HepG2 (cell line): ENCODE measurements around the gene CNOT1. TPM values are rescaled to one million over a fixed set of nuclear protein-coding genes. Genes with fewer than 3 reads are reported as not detected.

Experiments
- CEBPG ChIP-seq: IDR thresholded peaks from 2 replicates; pipeline ENCODE4 v1.6.1; 2016
- KLF15 ChIP-seq: sonication (generic); formaldehyde crosslinking; IDR thresholded peaks from 2 replicates; pipeline ENCODE4 v1.8.1; 2023; ENCODE audit warnings: borderline replicate concordance, mild to moderate bottlenecking, inconsistent platforms, missing genetic modification reagents, mixed read lengths
- MLLT10 ChIP-seq: sonication (generic); formaldehyde crosslinking; IDR thresholded peaks from 2 replicates; pipeline ENCODE4 v1.4.0; 2020; ENCODE audit warnings: missing genetic modification reagents
- MTA1 ChIP-seq: sonication (generic); formaldehyde crosslinking; IDR thresholded peaks from 2 replicates; pipeline ENCODE4 v1.4.0; 2020; ENCODE audit warnings: missing genetic modification reagents, mild to moderate bottlenecking, borderline replicate concordance
- NFATC3 ChIP-seq: sonication (generic); formaldehyde crosslinking; IDR thresholded peaks from 2 replicates; pipeline ENCODE4 v1.5.1; 2020; ENCODE audit warnings: mild to moderate bottlenecking, missing genetic modification reagents
- NR1H2 ChIP-seq: sonication (generic); formaldehyde crosslinking; IDR thresholded peaks from 2 replicates; pipeline ENCODE4 v1.8.1; 2022; ENCODE audit warnings: low read depth, missing genetic modification reagents, borderline replicate concordance
- SAP130 ChIP-seq: IDR thresholded peaks from 2 replicates; pipeline ENCODE4 v1.6.1; 2016; ENCODE audit warnings: low read depth
- SNAPC2 ChIP-seq: sonication (generic); formaldehyde crosslinking; IDR thresholded peaks from 2 replicates; pipeline ENCODE4 v1.8.1; 2022; ENCODE audit warnings: mild to moderate bottlenecking, missing genetic modification reagents
- ZIK1 ChIP-seq: sonication (generic); formaldehyde crosslinking; IDR thresholded peaks from 2 replicates; pipeline ENCODE4 v1.5.0; 2020; ENCODE audit warnings: mild to moderate bottlenecking, low read depth, missing genetic modification reagents, borderline replicate concordance
- ZNF121 ChIP-seq: sonication (generic); formaldehyde crosslinking; IDR thresholded peaks from 2 replicates; pipeline ENCODE4 v1.5.0; 2020; ENCODE audit warnings: mild to moderate bottlenecking, missing genetic modification reagents
- ZNF138 ChIP-seq: sonication (generic); formaldehyde crosslinking; IDR thresholded peaks from 2 replicates; pipeline ENCODE4 v1.5.0; 2020; ENCODE audit warnings: mild to moderate bottlenecking, low read depth, missing genetic modification reagents
- ZNF331 ChIP-seq: sonication (generic); formaldehyde crosslinking; IDR thresholded peaks from 2 replicates; pipeline ENCODE4 v1.4.0; 2020; ENCODE audit warnings: missing genetic modification reagents
- ZNF343 ChIP-seq: sonication (generic); formaldehyde crosslinking; IDR thresholded peaks from 2 replicates; pipeline ENCODE4 v1.4.0; 2020; ENCODE audit warnings: mild to moderate bottlenecking, missing genetic modification reagents
- ZNF44 ChIP-seq: sonication (generic); formaldehyde crosslinking; IDR thresholded peaks from 2 replicates; pipeline ENCODE4 v1.5.1; 2020; ENCODE audit warnings: mild to moderate bottlenecking, missing genetic modification reagents
- ZNF530 ChIP-seq: sonication (generic); formaldehyde crosslinking; IDR thresholded peaks from 2 replicates; pipeline ENCODE4 v1.5.0; 2020; ENCODE audit warnings: low read depth, mild to moderate bottlenecking, missing genetic modification reagents
- ZNF556 ChIP-seq: sonication (generic); formaldehyde crosslinking; IDR thresholded peaks from 2 replicates; pipeline ENCODE4 v1.4.0; 2020; ENCODE audit warnings: mild to moderate bottlenecking, missing genetic modification reagents, borderline replicate concordance
- ZNF670 ChIP-seq: sonication (generic); formaldehyde crosslinking; IDR thresholded peaks from 2 replicates; pipeline ENCODE4 v1.8.0; 2022; ENCODE audit warnings: mild to moderate bottlenecking, missing genetic modification reagents, borderline replicate concordance
- ZNF746 ChIP-seq: sonication (generic); formaldehyde crosslinking; IDR thresholded peaks from 2 replicates; pipeline ENCODE4 v1.8.0; 2022; ENCODE audit warnings: mild to moderate bottlenecking, missing genetic modification reagents
- ZNF782 ChIP-seq: sonication (generic); formaldehyde crosslinking; IDR thresholded peaks from 2 replicates; pipeline ENCODE4 v1.4.0; 2020; ENCODE audit warnings: missing genetic modification reagents, mild to moderate bottlenecking, borderline replicate concordance
- polyA plus RNA-seq, 8 experiments: library from polyadenylated mRNA; depleted of rRNA in 3 of 8; stranded (reverse) in 7 of 8; unstranded in 1 of 8; fragments of >200 nt; fragmentation: Illumina TruSeq in 4 of 8; extraction: Trizol in 4 of 8; gene quantifications; 2 replicates each; pipeline versions ENCODE4 v1.2.1 to v1.2.3, GENCODE V29; 2011 to 2016; ENCODE audit warnings: low read depth in 4 of 8, missing spikeins in 1 of 8, mixed read lengths in 1 of 8; ENCODE audit not compliant: insufficient read depth in 1 of 8
- total RNA-seq, 5 experiments: library from RNA; depleted of rRNA; stranded (reverse); fragments of >200 nt; fragmentation: Illumina TruSeq; extraction: Trizol; gene quantifications; 2 replicates each; pipeline ENCODE4 v1.2.3, GENCODE V29; 2016; ENCODE audit warnings: low read depth in 1 of 5
- TF ChIP-seq, protein P1 (sequence below): sonication (generic); formaldehyde crosslinking; IDR thresholded peaks from 2 replicates; pipeline ENCODE4 v1.9.0; 2021; ENCODE audit warnings: missing genetic modification reagents, borderline replicate concordance
- TF ChIP-seq, protein P2 (sequence below): sonication (generic); formaldehyde crosslinking; IDR thresholded peaks from 2 replicates; pipeline ENCODE4; 2020; ENCODE audit warnings: missing genetic modification reagents, mild to moderate bottlenecking, borderline replicate concordance

CNOT1 gene
- total and polyA plus RNA-seq, 2 of the 13 experiments (the other 11 are each of a cell fraction or from before 2014, with no cell fraction given) = 188 to 232 TPM

DNA sequence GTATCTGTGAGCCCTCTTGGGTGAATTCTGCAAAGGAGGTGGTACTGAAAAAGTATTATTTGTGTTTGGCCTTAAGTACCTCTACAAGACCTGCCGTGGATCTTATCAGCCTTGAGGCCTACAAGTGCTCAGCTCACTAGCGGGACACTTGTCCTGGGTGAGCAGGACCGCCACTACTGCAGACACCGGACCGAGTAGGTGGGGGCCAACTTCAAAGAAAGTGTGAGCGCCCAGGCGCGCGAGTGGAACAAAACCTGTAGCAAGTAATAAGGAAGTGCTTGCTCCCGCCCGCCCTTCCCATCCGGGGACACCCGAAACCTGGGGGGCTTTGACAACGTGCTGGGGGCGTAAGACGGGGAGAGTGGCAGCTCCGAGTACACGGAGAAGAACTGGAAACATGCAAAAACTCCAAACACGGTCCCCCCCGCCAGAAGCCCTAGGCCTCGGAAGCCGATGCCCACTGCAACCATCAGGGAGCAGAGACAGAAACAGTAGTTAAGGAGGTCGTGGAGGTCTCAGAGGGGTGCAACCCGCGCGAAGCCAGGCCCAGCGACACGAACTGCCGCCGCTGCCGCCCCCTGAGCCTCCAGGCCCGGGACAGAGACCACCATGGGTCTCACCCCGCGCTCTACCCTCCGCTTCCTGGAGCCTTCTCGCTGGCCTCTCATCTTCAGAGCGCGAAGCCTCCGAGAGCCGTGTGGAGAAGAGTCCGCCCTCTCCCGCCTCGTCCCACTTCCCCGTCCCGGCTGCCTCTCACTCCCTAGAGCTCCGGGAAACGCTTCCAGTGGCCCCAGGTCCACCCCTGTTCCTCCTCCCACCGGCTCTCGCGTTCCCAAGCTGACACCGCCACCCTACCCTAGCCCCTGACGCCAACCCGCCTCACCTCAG lies 537 bp downstream of the CNOT1 start (continued):
- no peak for TF ChIP-seq ZNF121 (CRISPR knock-in tag)
- peak; percentile 61; the same call in 1 of the 2 replicates for TF ChIP-seq ZNF530 (CRISPR knock-in tag)
- TF ChIP-seq SNAPC2 (CRISPR knock-in tag) = 0 out of 2 replicates have a peak, but pooled peaks have one; percentile 24
- TF ChIP-seq NFATC3 (CRISPR knock-in tag) = no peak
- 0 out of 2 replicates have a peak, but pooled peaks have one; percentile 9 for TF ChIP-seq ZNF782
- TF ChIP-seq CEBPG (CRISPR knock-in tag) = no peak
- 0 out of 2 replicates have a peak, but pooled peaks have one; percentile 3 for TF ChIP-seq ZNF331 (CRISPR knock-in tag)
- TF ChIP-seq, protein P1, sequence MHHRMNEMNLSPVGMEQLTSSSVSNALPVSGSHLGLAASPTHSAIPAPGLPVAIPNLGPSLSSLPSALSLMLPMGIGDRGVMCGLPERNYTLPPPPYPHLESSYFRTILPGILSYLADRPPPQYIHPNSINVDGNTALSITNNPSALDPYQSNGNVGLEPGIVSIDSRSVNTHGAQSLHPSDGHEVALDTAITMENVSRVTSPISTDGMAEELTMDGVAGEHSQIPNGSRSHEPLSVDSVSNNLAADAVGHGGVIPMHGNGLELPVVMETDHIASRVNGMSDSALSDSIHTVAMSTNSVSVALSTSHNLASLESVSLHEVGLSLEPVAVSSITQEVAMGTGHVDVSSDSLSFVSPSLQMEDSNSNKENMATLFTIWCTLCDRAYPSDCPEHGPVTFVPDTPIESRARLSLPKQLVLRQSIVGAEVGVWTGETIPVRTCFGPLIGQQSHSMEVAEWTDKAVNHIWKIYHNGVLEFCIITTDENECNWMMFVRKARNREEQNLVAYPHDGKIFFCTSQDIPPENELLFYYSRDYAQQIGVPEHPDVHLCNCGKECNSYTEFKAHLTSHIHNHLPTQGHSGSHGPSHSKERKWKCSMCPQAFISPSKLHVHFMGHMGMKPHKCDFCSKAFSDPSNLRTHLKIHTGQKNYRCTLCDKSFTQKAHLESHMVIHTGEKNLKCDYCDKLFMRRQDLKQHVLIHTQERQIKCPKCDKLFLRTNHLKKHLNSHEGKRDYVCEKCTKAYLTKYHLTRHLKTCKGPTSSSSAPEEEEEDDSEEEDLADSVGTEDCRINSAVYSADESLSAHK (CRISPR knock-in tag) = 0 out of 2 replicates have a peak, but pooled peaks have one; percentile 47
- TF ChIP-seq, protein P2, sequence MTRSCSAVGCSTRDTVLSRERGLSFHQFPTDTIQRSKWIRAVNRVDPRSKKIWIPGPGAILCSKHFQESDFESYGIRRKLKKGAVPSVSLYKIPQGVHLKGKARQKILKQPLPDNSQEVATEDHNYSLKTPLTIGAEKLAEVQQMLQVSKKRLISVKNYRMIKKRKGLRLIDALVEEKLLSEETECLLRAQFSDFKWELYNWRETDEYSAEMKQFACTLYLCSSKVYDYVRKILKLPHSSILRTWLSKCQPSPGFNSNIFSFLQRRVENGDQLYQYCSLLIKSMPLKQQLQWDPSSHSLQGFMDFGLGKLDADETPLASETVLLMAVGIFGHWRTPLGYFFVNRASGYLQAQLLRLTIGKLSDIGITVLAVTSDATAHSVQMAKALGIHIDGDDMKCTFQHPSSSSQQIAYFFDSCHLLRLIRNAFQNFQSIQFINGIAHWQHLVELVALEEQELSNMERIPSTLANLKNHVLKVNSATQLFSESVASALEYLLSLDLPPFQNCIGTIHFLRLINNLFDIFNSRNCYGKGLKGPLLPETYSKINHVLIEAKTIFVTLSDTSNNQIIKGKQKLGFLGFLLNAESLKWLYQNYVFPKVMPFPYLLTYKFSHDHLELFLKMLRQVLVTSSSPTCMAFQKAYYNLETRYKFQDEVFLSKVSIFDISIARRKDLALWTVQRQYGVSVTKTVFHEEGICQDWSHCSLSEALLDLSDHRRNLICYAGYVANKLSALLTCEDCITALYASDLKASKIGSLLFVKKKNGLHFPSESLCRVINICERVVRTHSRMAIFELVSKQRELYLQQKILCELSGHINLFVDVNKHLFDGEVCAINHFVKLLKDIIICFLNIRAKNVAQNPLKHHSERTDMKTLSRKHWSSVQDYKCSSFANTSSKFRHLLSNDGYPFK (CRISPR knock-in tag) = no peak
- TF ChIP-seq MTA1 (CRISPR knock-in tag) = 0 out of 2 replicates have a peak, but pooled peaks have one; percentile 62
- peak; percentile 73; the same call in 1 of the 2 replicates for TF ChIP-seq ZNF556 (CRISPR knock-in tag)
- TF ChIP-seq MLLT10 (CRISPR knock-in tag) = 0 out of 2 replicates have a peak, but pooled peaks have one; percentile 83
- TF ChIP-seq KLF15 (CRISPR knock-in tag) = 0 out of 2 replicates have a peak, but pooled peaks have one; percentile 36
- TF ChIP-seq ZIK1 (CRISPR knock-in tag) = no peak
- TF ChIP-seq ZNF343 (CRISPR knock-in tag) = peak; percentile 12; the same call in 1 of the 2 replicates
- TF ChIP-seq ZNF670 (CRISPR knock-in tag) = peak; percentile 67; the same call in 1 of the 2 replicates
- no peak for TF ChIP-seq ZNF746 (CRISPR knock-in tag)
- peak; percentile 49; the same call in 1 of the 2 replicates for TF ChIP-seq ZNF138 (CRISPR knock-in tag)
- TF ChIP-seq NR1H2 = 0 out of 2 replicates have a peak, but pooled peaks have one; percentile 40
- peak; percentile 34; the same call in 1 of the 2 replicates for TF ChIP-seq ZNF44 (CRISPR knock-in tag)
- peak; percentile 62; the same call in 1 of the 2 replicates for TF ChIP-seq SAP130
